Motor neuron (in vitro differentiated cells): ENCODE results near the gene VPS9D1. TPM values are rescaled to one million over a fixed set of nuclear protein-coding genes. Genes with fewer than 3 reads are reported as not detected.

Experiments
- ATAC-seq, 8 experiments: fragments of 200-7000 bp; cut with Tn5 transposase; replicated peaks in 6 of 8; 2 replicates each; pipeline ENCODE4 v1.8.0; 2021; ENCODE audit warnings: mild to moderate bottlenecking in 8 of 8, moderate library complexity in 8 of 8
- H3K27ac ChIP-seq, 2 donors: fragments of 250-450 bp; sonication (Bioruptor Pico); 2 replicates each; pipeline ENCODE4 v1.9.0; 2021; ENCODE audit warnings: antibody characterized with exemption in 2 of 2, mild to moderate bottlenecking in 2 of 2, moderate library complexity in 1 of 2
- H3K4me1 ChIP-seq, 2 donors: fragments of 250-450 bp; sonication (Bioruptor Pico); replicated peaks in 1 of 2; 2 replicates each; pipeline ENCODE4 v1.6.1; 2021; ENCODE audit warnings: antibody characterized with exemption in 2 of 2, mild to moderate bottlenecking in 2 of 2, moderate library complexity in 1 of 2
- H3K4me3 ChIP-seq, 5 donors: fragments of 250-450 bp; sonication (Bioruptor Pico); 2 replicates each; pipeline ENCODE4 v1.9.0; 2021; ENCODE audit warnings: antibody characterized with exemption in 5 of 5, mild to moderate bottlenecking in 5 of 5, moderate library complexity in 4 of 5
- WGBS, 10 experiments: fragments of 450-650 bp; shearing (Covaris generic); methylation state at CpG; one replicate each; pipeline ENCODE4 v1.0.0; 2022; 5-methylcytosine and 5-hydroxymethylcytosine counted together
- in situ Hi-C, 9 experiments: fragments of 400-800 bp; cut with MboI; loops; one replicate each; pipeline ENCODE4 v1.15.0; 2021; ENCODE audit warnings: low sequenced_read_pairs in 9 of 9, low pct_unique_long_range_greater_than_20kb in 2 of 9; ENCODE audit not compliant: unreplicated experiment in 9 of 9
- total RNA-seq, 8 experiments: library from RNA; unstranded; fragments of 300-600 nt; gene quantifications; 2 replicates each; pipeline versions ENCODE4 v1.2.3 to v1.2.4, GENCODE V29; 2022

Gene VPS9D1
- total RNA-seq, 8 experiments from 2014 or later: 4.5 to 14.6 (median 8.9) TPM

GRCh38 chr16:89741342-89742014, 20.8 kb upstream of the VPS9D1 start:
- WGBS, 10 experiments: 61 to 100% (median 93%) methylated on average over 1 to 6 of the region's 11 CpGs; no CpG with 5 or more reads in 1 of the 10 experiments
- H3K4me1 ChIP-seq: no peaks in the 10 kb centered on the region
- no peak overlapping the region for H3K4me3 ChIP-seq
- in situ Hi-C loops: no loop called here
- ATAC-seq: peak in 3 of 8 experiments; percentile 10 to 13 (median 11)
- H3K27ac ChIP-seq: no peak overlapping the region

DNA sequence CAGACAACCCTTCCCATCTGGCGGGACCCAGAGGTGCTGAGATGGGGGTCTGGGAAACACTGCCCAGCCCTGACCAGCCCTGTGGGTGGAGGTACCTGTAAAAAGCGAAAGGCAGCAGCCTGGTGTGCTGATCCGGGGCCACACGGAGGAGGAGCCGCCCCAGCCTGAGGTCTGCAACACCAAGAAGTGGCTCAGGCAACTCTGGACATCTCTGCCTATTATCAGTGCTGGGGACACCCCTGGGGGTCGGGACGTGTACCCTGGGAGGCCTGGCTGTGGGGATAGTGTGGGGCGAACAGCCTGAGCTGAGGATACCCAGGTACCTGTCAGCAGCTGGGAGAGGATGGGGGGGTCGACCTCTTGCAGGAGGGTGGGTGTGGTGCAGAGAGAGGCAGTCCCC, 18.7 kb upstream of the VPS9D1 start:
- no peaks in the 10 kb centered on the region for H3K4me1 ChIP-seq
- in situ Hi-C loops: no loop called here
- peak in 4 of 8 experiments; percentile 12 to 35 (median 20) for ATAC-seq
- WGBS, 10 experiments: 20 to 100% methylated on average over 1 of the region's 9 CpGs; no CpG with 5 or more reads in 8 of the 10 experiments
- no peak overlapping the region for H3K27ac ChIP-seq
- no peak overlapping the region for H3K4me3 ChIP-seq

GRCh38 chr16:89738538-89739317, 18.0 kb upstream of the VPS9D1 start:
- 69 to 91% (median 85%) methylated on average over 2 to 9 of the region's 20 CpGs; no CpG with 5 or more reads in 2 of the 10 experiments for WGBS, 10 experiments
- in situ Hi-C loops: no loop called here
- H3K27ac ChIP-seq: peak overlapping the region in 1 of 2 donors; percentile 23
- H3K4me1 ChIP-seq: no peaks in the 10 kb centered on the region
- no peak overlapping the region for H3K4me3 ChIP-seq
- peak in 4 of 8 experiments; percentile 18 to 45 (median 33) for ATAC-seq

DNA sequence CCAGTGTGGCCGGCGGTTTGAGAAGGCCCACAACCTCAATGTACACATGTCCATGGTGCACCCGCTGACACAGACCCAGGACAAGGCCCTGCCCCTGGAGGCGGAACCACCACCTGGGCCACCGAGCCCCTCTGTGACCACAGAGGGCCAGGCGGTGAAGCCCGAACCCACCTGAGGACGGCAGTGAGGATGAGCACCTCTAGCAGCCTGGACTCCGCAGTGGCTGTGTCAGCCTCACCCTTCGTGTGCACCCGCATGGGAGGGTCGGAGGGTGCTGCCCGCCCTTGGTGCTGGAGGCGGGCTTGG, 17.3 kb upstream of the VPS9D1 start:
- in situ Hi-C loops: no loop called here
- no peak overlapping the region for H3K4me3 ChIP-seq
- no peak overlapping the region for H3K27ac ChIP-seq
- 90 to 100% (median 96%) methylated on average over 2 to 10 of the region's 14 CpGs; no CpG with 5 or more reads in 6 of the 10 experiments for WGBS, 10 experiments
- H3K4me1 ChIP-seq: no peaks in the 10 kb centered on the region
- ATAC-seq: peak in 4 of 8 experiments; percentile 13 to 28 (median 16)

- WGBS, 10 experiments: 87 to 100% (median 92%) methylated on average over 4 to 14 of the region's 20 CpGs; no CpG with 5 or more reads in 2 of the 10 experiments
- Histone ChIP-seq H3K4me3 (no peak overlapping the region), H3K27ac (no peak overlapping the region), H3K4me1 (no peaks in the 10 kb centered on the region)
- no peak for ATAC-seq
- in situ Hi-C loops: no loop called here
Observed at GRCh38 chr16:89737341-89738071, 16.8 kb upstream of the VPS9D1 start.

GRCh38 chr16:89736554-89736953, 15.9 kb upstream of the VPS9D1 start:
- H3K4me3 ChIP-seq: no peak overlapping the region
- no peak overlapping the region for H3K27ac ChIP-seq
- WGBS, 10 experiments: 71 to 100% (median 98%) methylated on average over 1 to 3 of the region's 3 CpGs; no CpG with 5 or more reads in 4 of the 10 experiments
- no peak for ATAC-seq
- H3K4me1 ChIP-seq: no peaks in the 10 kb centered on the region
- in situ Hi-C loops: no loop called here

DNA sequence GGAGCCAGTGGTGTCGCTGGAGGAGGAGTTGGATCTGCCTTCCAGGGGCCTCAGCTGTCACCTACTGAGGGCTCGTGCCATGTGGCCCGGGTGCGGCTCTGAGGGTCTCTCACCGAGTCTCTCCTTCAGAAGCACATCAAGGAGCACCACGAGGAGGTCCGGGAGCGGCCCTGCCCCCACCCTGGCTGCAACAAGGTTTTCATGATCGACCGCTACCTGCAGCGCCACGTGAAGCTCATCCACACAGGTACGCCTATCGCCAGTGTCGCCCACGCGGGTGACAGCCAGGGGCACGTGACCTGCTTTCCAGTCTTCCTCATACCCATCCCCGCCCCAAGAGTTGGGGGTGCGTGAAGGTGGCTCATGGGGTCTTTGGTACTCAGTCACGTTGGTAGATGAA, 13.1 kb upstream of the VPS9D1 start:
- in situ Hi-C loops: no loop called here
- 0 to 100% (median 85%) methylated on average over 1 to 15 of the region's 21 CpGs; no CpG with 5 or more reads in 2 of the 10 experiments for WGBS, 10 experiments
- H3K4me3 ChIP-seq: no peak overlapping the region
- H3K4me1 ChIP-seq: peaks cover 15 to 19% of the 10 kb centered on the region in 2 donors
- ATAC-seq: no peak
- no peak overlapping the region for H3K27ac ChIP-seq

- in situ Hi-C loops: no loop called here
- ATAC-seq: no peak
- 82 to 100% (median 96%) methylated on average over 2 to 11 of the region's 17 CpGs; no CpG with 5 or more reads in 3 of the 10 experiments for WGBS, 10 experiments
- H3K27ac ChIP-seq: no peak overlapping the region
- H3K4me3 ChIP-seq: no peak overlapping the region
- peaks cover 15 to 19% of the 10 kb centered on the region in 2 donors for H3K4me1 ChIP-seq
Observed at GRCh38 chr16:89733322-89733721, 12.6 kb upstream of the VPS9D1 start.

GRCh38 chr16:89732918-89733242, 12.2 kb upstream of the VPS9D1 start:
- H3K4me3 ChIP-seq: no peak overlapping the region
- in situ Hi-C loops: no loop called here
- WGBS, 10 experiments: 58 to 100% (median 94%) methylated on average over 1 to 4 of the region's 9 CpGs; no CpG with 5 or more reads in 5 of the 10 experiments
- ATAC-seq: no peak
- peaks cover 15 to 20% of the 10 kb centered on the region in 2 donors for H3K4me1 ChIP-seq
- H3K27ac ChIP-seq: no peak overlapping the region

DNA sequence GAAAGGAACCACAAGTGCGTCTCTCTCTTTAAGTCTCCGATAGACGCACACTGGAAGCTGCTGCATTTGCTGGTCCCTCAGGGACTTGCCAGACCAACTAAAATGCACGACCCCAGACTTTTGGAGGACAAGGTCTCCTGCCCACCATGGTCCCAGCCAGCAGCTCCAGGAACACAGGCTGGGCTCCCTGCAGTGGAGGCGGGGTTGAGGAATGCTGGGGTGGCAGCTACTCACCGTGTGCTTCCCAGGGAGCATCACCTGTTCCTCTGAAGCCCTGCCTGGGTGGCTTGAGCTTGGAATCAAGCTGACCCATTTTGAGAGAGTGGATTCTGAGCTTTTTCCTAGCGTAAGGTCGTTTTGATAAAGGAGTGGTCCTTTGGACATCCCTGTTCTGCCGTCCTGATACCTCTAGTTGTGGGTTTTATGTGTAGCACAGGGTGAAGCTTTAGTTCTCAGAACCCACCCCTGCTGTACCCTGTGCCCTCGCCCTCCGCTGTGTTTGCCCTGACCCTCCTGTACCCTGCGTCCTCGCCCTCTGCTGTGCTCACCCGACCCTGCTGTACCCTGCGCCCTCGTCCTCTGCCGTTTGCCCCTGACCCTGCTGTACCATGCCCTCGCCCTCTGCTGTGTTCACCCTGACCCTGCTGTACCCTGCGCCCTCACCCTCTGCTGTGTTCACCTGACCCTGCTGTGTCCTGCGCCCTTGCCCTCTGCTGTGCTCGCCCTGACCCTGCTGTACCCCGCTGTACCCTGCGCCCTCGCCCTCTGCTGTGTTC, 11.6 kb upstream of the VPS9D1 start:
- 40 to 100% (median 93%) methylated on average over 1 to 5 of the region's 24 CpGs; no CpG with 5 or more reads in 3 of the 10 experiments for WGBS, 10 experiments
- Histone ChIP-seq H3K4me1 (peaks cover 15 to 26% of the 10 kb centered on the region in 2 donors), H3K4me3 (no peak overlapping the region), H3K27ac (no peak overlapping the region)
- in situ Hi-C loops: no loop called here
- no peak for ATAC-seq

DNA sequence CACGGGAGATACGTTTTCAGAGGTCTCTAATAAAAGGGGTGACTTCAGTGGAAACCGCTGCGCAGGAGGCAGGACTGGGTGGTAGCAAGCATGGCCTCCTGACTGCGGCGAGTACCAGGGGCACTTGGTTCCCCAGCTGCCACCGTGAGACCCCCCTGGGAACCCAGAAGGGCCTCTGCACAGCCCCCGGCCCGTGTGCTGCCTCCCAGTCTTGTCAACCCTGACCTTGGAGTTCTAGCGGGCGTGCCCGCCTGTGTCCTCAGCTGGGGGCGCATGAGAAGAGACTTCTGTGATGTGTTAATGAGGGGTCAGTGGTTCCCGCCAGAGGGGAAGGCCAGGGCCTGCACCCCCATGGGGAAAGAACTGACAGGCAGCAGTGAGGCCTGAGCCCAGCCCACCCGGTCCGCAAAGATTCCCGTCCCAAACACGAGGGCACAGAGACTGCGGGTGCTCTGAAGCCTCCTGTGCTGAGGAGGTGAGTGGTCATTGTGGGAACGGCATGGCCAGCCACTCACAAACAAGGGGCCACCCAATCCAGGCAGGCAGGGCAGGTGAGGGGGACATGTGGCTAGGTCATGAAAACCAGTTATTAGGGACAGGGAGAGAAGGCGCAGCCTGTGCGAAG, 10.0 kb upstream of the VPS9D1 start:
- Histone ChIP-seq H3K4me1 (peaks cover 15 to 30% of the 10 kb centered on the region in 2 donors), H3K27ac (peak overlapping the region; percentile 89 to 97), H3K4me3 (no peak overlapping the region)
- 60 to 91% (median 78%) methylated on average over 1 to 4 of the region's 22 CpGs; no CpG with 5 or more reads in 6 of the 10 experiments for WGBS, 10 experiments
- ATAC-seq: peak in 4 of 8 experiments; percentile 5 to 33 (median 24)
- in situ Hi-C loops: no loop called here
